Brain microvascular endothelial cell (primary cell): ENCODE results near the gene GALNTL6.

Experiments used
- DNase-seq: peaks from one replicate; pipeline ENCODE4 v3.0.0-alpha.2; 2020
- H3K27ac ChIP-seq: fragments of 250-450 bp; sonication (Bioruptor Pico); 2 replicates; pipeline ENCODE4 v1.5.1; 2020; ENCODE audit warnings: mild to moderate bottlenecking, moderate library complexity
- H3K27me3 ChIP-seq: fragments of 250-450 bp; sonication (Bioruptor Pico); replicated peaks from 2 replicates; pipeline ENCODE4 v1.5.1; 2020; ENCODE audit warnings: mild to moderate bottlenecking
- H3K36me3 ChIP-seq: fragments of 250-450 bp; sonication (Bioruptor Pico); replicated peaks from 2 replicates; pipeline ENCODE4 v1.5.1; 2020; ENCODE audit warnings: mild to moderate bottlenecking
- H3K4me3 ChIP-seq: 2 replicates; pipeline ENCODE4 v1.5.1; 2011; ENCODE audit warnings: low read depth, mild to moderate bottlenecking, control low read depth, low read length, moderate library complexity
- in situ Hi-C: cut with HindIII; loops from 2 replicates; pipeline ENCODE4 v1.10.0; 2017; ENCODE audit warnings: low sequenced_read_pairs, low pct_ligation_motif_present
- TF ChIP-seq, protein P1 (sequence below): IDR thresholded peaks from 2 replicates; pipeline ENCODE4 v1.5.1; 2011; ENCODE audit warnings: low read depth, mild to moderate bottlenecking, moderate library complexity, low read length, control low read depth, inconsistent platforms; ENCODE audit errors: missing control alignments

The GALNTL6 gene

DNA sequence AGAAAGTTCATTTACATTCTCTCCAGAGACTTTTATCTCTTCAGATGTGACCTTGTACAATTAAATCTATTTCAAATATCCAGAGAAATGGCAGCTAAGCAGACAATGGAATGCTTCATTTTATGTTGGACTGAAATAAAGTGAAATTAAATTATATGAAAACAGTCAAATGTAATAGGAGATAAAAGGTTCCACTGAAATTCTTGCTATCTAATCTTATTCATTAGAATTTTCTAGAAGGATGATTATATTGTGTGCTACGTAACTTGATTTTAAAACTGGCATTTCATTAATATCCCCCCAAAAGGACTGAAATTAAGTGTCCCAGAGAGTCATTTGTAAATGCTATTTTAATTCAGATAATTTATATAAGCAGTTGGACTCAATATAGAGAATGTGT is 708.5 kb downstream of the GALNTL6 start:
- in situ Hi-C loops = no loop called here

DNA sequence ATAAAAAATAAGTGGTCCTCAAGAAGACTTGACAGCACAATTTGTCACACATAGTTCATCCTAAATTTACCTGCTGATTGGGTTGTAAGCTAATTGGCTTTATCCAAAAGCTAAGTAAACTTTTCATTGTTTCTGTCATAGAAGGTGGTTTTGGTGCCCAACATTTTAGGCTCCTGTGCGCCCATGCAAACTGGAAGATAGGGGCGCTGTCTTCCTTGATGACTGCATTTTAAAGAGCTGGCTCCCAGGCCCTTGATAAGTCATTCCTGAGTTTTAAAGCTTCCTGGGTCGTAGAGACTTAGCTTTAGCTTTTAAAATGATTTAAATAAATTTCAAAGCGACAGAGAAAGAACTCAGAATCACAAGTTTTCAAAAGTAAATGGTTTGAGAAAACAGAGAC is 730.0 kb downstream of the GALNTL6 start:
- in situ Hi-C loops = no loop called here
- no peak overlapping the region for H3K27ac ChIP-seq
- TF ChIP-seq, protein P1, sequence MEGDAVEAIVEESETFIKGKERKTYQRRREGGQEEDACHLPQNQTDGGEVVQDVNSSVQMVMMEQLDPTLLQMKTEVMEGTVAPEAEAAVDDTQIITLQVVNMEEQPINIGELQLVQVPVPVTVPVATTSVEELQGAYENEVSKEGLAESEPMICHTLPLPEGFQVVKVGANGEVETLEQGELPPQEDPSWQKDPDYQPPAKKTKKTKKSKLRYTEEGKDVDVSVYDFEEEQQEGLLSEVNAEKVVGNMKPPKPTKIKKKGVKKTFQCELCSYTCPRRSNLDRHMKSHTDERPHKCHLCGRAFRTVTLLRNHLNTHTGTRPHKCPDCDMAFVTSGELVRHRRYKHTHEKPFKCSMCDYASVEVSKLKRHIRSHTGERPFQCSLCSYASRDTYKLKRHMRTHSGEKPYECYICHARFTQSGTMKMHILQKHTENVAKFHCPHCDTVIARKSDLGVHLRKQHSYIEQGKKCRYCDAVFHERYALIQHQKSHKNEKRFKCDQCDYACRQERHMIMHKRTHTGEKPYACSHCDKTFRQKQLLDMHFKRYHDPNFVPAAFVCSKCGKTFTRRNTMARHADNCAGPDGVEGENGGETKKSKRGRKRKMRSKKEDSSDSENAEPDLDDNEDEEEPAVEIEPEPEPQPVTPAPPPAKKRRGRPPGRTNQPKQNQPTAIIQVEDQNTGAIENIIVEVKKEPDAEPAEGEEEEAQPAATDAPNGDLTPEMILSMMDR = no peak
- no peak overlapping the region for H3K4me3 ChIP-seq
- H3K36me3 ChIP-seq = no peaks in the 10 kb centered on the region
- H3K27me3 ChIP-seq = no peaks in the 10 kb centered on the region
- DNase-seq = no peak

More for the DNA sequence above, 708.5 kb downstream of the GALNTL6 start:
- no peak overlapping the region for H3K27ac ChIP-seq
- no peak for DNase-seq
- H3K4me3 ChIP-seq = no peak overlapping the region
- H3K27me3 ChIP-seq = no peaks in the 10 kb centered on the region
- TF ChIP-seq, protein P1 = no peak
- H3K36me3 ChIP-seq = no peaks in the 10 kb centered on the region

GRCh38 chr4:172546782-172547181 is 733.6 kb downstream of the GALNTL6 start:
- TF ChIP-seq, protein P1 = no peak
- Histone ChIP-seq H3K4me3 (no peak overlapping the region), H3K36me3 (no peaks in the 10 kb centered on the region), H3K27me3 (no peaks in the 10 kb centered on the region), H3K27ac (no peak overlapping the region)
- in situ Hi-C loops = no loop called here
- DNase-seq = no peak

GRCh38 chr4:172547724-172548123 is 734.5 kb downstream of the GALNTL6 start:
- no peaks in the 10 kb centered on the region for H3K27me3 ChIP-seq
- in situ Hi-C loops = no loop called here
- TF ChIP-seq, protein P1 = no peak

GRCh38 chr4:172553216-172553615 is 740.0 kb downstream of the GALNTL6 start:
- TF ChIP-seq, protein P1 = no peak
- Histone ChIP-seq H3K4me3 (no peak overlapping the region), H3K27ac (no peak overlapping the region), H3K36me3 (no peaks in the 10 kb centered on the region), H3K27me3 (no peaks in the 10 kb centered on the region)
- in situ Hi-C loops = no loop called here
- DNase-seq = no peak

More at GRCh38 chr4:172547724-172548123, 734.5 kb downstream of the GALNTL6 start:
- Histone ChIP-seq H3K36me3 (no peaks in the 10 kb centered on the region), H3K27ac (no peak overlapping the region), H3K4me3 (no peak overlapping the region)
- no peak for DNase-seq

DNA sequence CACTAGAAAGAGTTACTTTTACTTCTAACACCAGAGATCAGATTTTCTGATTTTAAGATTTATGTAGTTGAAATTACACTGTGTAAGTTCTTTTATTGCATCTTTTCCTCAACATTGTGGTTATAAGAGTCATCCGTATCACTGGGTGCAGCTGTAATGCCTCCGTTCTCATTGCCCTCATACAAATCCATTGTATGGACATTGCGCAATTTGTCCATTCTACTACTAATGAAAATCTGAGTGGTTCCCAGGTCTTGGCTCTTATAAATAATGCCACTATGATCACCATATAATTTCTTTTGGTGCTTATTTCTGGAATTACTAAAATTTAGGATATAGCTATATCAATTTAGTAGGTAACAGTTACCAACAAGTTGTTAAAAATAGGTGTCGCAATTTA is 741.4 kb downstream of the GALNTL6 start:
- DNase-seq = no peak
- TF ChIP-seq, protein P1 = no peak

More for the DNA sequence above, 741.4 kb downstream of the GALNTL6 start:
- in situ Hi-C loops = no loop called here
- Histone ChIP-seq H3K27ac (no peak overlapping the region), H3K4me3 (no peak overlapping the region), H3K27me3 (no peaks in the 10 kb centered on the region), H3K36me3 (no peaks in the 10 kb centered on the region)
